Measurements from ENCODE around the gene HHATL.

Gene HHATL, protein sequence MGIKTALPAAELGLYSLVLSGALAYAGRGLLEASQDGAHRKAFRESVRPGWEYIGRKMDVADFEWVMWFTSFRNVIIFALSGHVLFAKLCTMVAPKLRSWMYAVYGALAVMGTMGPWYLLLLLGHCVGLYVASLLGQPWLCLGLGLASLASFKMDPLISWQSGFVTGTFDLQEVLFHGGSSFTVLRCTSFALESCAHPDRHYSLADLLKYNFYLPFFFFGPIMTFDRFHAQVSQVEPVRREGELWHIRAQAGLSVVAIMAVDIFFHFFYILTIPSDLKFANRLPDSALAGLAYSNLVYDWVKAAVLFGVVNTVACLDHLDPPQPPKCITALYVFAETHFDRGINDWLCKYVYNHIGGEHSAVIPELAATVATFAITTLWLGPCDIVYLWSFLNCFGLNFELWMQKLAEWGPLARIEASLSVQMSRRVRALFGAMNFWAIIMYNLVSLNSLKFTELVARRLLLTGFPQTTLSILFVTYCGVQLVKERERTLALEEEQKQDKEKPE

DNA sequence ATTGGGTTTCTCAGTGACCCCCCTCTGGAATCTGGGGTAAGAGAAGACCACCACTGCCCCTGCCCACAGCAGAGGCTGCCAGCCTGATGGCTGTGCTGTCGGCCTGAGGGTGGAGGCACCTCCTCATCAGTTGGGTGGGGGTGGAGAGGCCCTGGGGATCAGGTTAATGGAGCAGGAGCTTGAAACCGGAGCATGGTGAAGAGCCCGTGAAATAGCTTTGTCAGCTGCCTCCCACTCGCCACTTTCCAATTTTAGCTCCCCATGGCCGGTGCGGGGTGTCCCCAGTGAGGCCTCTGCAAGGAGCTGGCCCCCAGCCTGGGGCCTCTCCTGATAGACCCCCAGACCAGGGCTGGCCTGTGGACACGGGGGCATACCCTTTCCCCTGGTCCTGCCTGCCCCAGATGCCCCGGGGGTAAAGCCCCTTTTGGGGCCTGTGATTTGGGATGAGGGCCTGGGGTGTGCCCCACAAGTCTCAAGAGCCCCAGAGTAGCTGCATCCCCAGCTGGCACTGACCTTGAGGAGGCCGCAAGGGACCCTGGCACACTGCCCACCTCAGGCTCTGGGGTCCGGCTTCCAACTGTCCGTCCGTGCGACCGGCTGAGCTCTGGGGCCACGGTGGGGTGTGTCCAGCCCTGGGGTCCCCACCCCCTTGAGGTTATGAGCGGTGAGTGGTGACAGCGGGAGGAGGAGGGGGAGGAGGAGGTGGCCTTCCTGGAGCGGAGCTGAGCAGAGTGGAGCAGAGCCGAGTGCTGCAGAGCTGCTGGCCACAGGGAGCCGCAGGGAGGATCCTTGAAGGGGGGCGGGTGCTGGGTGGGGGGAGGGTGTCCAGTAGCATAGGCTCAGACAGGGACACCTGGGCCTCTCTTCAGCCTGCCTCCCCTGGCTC lies at the start of gene HHATL:
TSS of gene HHATL (minus strand) at position 733 of the 886 bp plus-strand sequence. CDS start 1,972 bp downstream, outside the sequence.
- H3K4me3 ChIP-seq (ENCODE audit: low read depth, low read length): no peak within 1 kb of the TSS

DNA sequence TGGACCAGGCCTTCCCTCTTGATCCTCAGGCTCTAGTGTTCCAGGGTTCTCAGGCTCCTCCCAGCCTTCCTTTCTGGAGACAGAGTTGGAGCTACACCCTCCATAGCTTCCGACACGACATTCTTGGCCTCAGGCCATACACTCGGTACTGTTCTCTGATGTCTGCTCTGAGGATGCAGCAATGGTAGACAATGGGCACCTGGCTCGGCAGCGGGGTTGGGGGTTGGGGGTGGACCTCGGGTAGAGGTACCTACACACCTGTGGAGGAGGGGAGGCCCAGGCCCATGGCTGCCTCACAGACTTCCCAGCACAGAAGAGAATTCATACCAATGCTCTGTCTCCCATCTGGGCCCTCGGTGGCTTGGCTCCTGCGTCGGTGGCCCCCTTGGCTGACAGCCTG lies 49.0 kb upstream of the HHATL start:
- H3K4me3 ChIP-seq (ENCODE audit: low read depth, low read length): no peak overlapping the region
- TF ChIP-seq, protein P1, sequence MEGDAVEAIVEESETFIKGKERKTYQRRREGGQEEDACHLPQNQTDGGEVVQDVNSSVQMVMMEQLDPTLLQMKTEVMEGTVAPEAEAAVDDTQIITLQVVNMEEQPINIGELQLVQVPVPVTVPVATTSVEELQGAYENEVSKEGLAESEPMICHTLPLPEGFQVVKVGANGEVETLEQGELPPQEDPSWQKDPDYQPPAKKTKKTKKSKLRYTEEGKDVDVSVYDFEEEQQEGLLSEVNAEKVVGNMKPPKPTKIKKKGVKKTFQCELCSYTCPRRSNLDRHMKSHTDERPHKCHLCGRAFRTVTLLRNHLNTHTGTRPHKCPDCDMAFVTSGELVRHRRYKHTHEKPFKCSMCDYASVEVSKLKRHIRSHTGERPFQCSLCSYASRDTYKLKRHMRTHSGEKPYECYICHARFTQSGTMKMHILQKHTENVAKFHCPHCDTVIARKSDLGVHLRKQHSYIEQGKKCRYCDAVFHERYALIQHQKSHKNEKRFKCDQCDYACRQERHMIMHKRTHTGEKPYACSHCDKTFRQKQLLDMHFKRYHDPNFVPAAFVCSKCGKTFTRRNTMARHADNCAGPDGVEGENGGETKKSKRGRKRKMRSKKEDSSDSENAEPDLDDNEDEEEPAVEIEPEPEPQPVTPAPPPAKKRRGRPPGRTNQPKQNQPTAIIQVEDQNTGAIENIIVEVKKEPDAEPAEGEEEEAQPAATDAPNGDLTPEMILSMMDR (IDR thresholded peaks at IDR 0.05; ENCODE audit: low read depth, low read length): no peak

More for the DNA sequence above, at the start of gene HHATL:
- TF ChIP-seq, protein P1 (IDR thresholded peaks at IDR 0.05; ENCODE audit: low read depth, low read length): no peak

DNA sequence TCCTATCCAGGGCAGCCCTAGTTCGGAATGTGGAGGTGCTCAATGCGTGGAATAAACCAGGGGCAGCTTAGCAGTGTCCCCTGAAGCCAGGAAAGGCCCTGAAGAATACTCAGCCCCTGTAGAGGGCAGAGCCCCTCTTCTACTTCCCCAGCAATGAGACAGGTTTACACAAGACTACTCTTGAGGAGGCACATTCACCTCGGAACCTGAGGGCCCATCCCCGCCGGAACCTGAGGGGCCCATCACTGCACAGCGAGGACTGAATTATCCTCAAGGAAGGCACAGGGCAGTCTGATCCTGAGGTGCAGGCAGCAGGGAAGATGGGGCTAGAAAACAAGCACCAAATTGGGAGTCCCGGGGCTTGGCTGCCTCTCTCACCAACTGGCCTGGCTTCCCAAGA lies 48.2 kb upstream of the HHATL start:
- TF ChIP-seq, protein P1 (IDR thresholded peaks at IDR 0.05; ENCODE audit: low read depth, low read length): no peak
- no peak overlapping the region for H3K4me3 ChIP-seq (ENCODE audit: low read depth, low read length)

DNA sequence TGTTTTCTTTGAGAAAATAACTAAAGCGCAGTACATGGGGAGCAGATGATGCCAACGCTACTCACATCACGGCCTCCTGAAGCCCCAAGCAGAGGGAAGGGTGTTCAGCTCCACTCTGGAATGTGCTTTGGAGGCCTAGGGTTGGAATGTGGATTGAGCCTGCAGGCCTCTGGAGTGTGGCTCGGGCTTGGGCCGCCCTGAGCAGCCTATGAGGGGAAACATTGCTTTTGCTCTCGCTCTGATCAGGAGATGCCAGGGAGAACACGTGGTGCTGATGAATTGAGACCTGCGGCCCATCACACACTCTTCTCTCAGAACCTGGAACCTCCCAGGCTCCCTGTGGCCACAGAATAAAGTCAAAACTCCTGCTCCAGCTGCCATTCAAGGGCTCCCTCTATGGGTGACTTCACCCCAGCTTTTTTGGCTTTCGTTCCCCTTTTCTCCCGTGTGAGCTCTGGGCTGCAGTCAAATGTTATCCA lies 47.2 kb upstream of the HHATL start:
- no peak overlapping the region for H3K4me3 ChIP-seq (ENCODE audit: low read depth, low read length)
- TF ChIP-seq, protein P1 (IDR thresholded peaks at IDR 0.05; ENCODE audit: low read depth, low read length): peak; percentile 29; the same call in 1 of the 2 replicates

DNA sequence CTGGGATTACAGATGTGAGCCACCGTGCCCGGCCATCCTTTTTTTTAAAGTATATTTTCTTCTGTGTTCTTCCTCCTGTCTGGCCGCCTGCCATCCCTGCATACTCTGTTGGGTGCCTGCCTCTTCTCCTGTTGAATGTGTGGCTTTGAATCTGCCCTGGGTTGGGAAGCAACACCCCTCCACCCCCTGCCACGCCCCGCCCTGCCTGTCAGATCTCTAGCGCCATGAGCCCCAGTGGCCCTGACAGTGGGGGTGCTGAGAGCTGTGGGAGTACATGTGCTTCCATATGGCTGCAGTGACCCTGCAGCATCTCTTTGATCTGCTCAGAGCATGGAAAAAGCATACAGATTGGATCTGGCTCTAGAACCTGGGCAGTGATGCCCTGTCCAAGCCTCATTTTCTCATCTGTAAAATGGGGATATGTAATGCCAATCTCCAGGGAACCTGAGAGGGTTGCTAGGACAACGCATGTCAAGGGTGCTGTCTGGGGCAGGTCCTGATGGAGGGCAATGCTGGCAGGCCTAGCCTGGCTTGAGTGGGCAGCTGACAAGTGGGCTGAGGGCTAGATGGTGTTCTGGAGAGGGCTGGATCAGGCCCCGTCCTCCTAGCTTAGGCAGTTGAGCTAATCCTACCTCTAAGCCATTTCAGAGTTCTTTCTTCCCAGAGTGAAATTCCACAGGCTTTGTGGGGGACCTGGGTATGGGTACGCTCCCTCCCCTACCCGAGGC lies 46.6 kb upstream of the HHATL start:
- H3K4me3 ChIP-seq (ENCODE audit: low read depth, low read length): no peak overlapping the region
- TF ChIP-seq, protein P1 (IDR thresholded peaks at IDR 0.05; ENCODE audit: low read depth, low read length): no peak

DNA sequence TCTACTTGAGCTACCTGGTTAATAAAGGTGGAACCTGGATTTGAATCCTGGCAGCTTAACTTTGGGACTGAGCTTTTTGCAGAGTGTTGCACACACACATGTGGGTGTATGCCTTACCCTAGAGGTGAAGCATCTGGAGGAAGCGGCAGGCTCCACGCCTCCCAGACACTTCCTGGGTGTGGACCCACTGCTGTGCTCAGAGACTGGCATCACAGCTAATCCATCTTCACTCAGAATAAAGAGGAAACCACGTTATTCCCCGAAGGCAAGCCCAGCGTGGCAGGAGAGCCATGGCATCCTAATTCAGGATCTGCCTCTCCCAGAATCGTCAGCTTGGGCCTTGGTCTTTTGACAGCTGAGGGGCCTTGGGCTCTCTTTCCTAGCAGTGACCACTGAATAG lies 45.0 kb upstream of the HHATL start:
- TF ChIP-seq, protein P1 (IDR thresholded peaks at IDR 0.05; ENCODE audit: low read depth, low read length): no peak
- no peak overlapping the region for H3K4me3 ChIP-seq (ENCODE audit: low read depth, low read length)
